NOMO-1 (cell line): Measurements from ENCODE around the gene RTN4RL1.

Experiments
- DNase-seq, 2 experiments: peaks; one replicate each; lab custom pipeline; 2025; ENCODE audit not compliant: unreplicated experiment in 2 of 2; lab: John Stamatoyannopoulos, UW

The RTN4RL1 gene

GRCh38 chr17:2060385-2060658 is 35.2 kb upstream of the RTN4RL1 start:
- no peak for DNase-seq

GRCh38 chr17:2059547-2060384 is 34.6 kb upstream of the RTN4RL1 start:
- DNase-seq = no peak

- DNase-seq = peak; percentile 73 to 82
Observed at GRCh38 chr17:2058586-2059546, 33.7 kb upstream of the RTN4RL1 start.

GRCh38 chr17:2057760-2058585 is 32.8 kb upstream of the RTN4RL1 start:
- no peak for DNase-seq

GRCh38 chr17:2057175-2057759 is 32.1 kb upstream of the RTN4RL1 start:
- no peak for DNase-seq

- peak in 1 of 2 experiments; percentile 15 for DNase-seq
Observed at GRCh38 chr17:2056206-2057174, 31.4 kb upstream of the RTN4RL1 start.

- DNase-seq = no peak
Observed at GRCh38 chr17:2055292-2056205, 30.4 kb upstream of the RTN4RL1 start.

GRCh38 chr17:2054512-2055291 is 29.6 kb upstream of the RTN4RL1 start, which contains the start of gene HIC1:
HIC1 (plus strand) TSS chr17:2055103; CDS start chr17:2056691, 1,588 bp downstream.
- peak; percentile 56 to 75 for DNase-seq

GRCh38 chr17:2054262-2054511 is 29.1 kb upstream of the RTN4RL1 start:
- no peak for DNase-seq

- DNase-seq = peak; percentile 24 to 54
Observed at GRCh38 chr17:2053380-2054261, 28.5 kb upstream of the RTN4RL1 start.

GRCh38 chr17:2051933-2052559 is 26.9 kb upstream of the RTN4RL1 start:
- no peak for DNase-seq

GRCh38 chr17:2051061-2051932 is 26.2 kb upstream of the RTN4RL1 start:
- DNase-seq = no peak

GRCh38 chr17:2050300-2051060 is 25.3 kb upstream of the RTN4RL1 start:
- no peak for DNase-seq
